ENCODE measurements around the gene KCNQ1. TPM values are rescaled to one million over a fixed set of nuclear protein-coding genes. Genes with fewer than 3 reads are reported as not detected.

The KCNQ1 gene
- total RNA-seq, 1 donor from 2014 or later: 2.7 TPM

DNA sequence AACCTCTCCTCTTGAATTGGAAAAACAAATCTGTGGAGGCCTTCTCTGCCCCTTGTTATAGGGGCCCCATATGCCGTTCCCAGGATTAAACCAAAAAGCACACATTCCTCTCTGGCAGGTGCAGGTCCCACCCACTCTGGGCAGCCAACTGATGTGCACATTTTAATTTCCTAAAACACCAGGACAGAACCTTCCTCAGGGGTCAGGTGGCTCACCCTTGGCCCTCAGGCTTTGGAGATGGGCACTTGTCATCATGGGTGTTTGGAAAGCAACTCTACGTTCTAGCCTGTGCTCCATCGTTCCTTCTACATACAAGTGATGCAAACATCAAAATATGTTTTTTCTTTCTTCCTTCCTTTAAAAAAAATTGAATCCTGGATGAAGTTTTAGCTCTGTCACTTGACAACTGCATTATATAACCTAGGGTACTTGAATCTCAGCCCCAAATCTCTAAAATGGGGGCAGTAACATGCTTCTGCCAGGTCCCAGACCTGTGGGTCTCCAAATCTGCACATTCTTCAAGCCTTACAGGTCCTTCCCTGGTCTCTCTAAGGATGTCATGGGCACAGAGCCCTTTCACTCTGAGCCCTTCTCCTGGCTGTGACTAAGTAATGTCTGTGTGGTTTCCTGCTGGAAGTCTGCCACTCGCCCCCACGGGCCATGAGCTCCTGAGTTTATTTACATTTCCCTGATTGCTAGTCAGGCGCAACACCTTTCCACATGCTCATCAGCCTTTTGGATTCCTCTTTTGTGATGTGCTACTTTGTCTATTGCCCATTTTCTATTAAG, 211.2 kb downstream of the KCNQ1 start:
- no peak for TF ChIP-seq POLR2A (IDR thresholded peaks at IDR 0.05)
- TF ChIP-seq POLR2AphosphoS5 (IDR thresholded peaks at IDR 0.05; ENCODE audit: insufficient read depth in 1 of 2, low read depth in 1 of 2): no peak
- no peak for TF ChIP-seq CTCF (IDR thresholded peaks at IDR 0.05)
- H3K27ac ChIP-seq: no peak overlapping the region
- H3K4me1 ChIP-seq: no peaks in the 10 kb centered on the region
- no peaks in the 10 kb centered on the region for H3K36me3 ChIP-seq
- peaks cover 12% of the 10 kb centered on the region for H3K9me3 ChIP-seq
- H3K4me3 ChIP-seq: no peak overlapping the region
- no peaks in the 10 kb centered on the region for H3K27me3 ChIP-seq
- intact Hi-C loops (cut with DNase I): no loop called here
- no peak for DNase-seq (ENCODE audit: extremely low spot score in 2 of 2)

DNA sequence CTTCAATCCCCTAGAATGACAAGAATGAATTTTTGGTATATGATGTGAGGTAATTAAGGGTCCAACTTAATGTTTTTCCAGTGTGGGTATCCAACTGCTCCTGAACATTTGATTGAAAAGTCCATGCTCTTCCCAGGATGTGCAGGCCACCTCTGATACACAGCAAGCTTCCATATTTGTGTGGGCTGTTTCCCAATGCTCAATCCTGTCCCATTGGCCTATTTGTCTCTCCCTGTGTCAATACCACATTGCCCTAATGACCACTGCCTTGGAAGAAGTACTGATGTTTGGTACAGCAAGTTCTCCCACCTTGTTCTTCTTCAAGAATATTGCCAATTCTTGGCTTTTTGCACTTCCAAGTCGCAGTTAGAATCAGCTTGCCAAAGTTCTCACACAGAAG, 212.1 kb downstream of the KCNQ1 start:
- Histone ChIP-seq H3K4me1 (no peaks in the 10 kb centered on the region), H3K36me3 (no peaks in the 10 kb centered on the region), H3K27ac (no peak overlapping the region), H3K9me3 (peaks cover 12% of the 10 kb centered on the region), H3K27me3 (no peaks in the 10 kb centered on the region), H3K4me3 (no peak overlapping the region)
- TF ChIP-seq CTCF (IDR thresholded peaks at IDR 0.05): no peak
- no peak for TF ChIP-seq POLR2AphosphoS5 (IDR thresholded peaks at IDR 0.05; ENCODE audit: insufficient read depth in 1 of 2, low read depth in 1 of 2)
- no peak for TF ChIP-seq POLR2A (IDR thresholded peaks at IDR 0.05)
- no peak for DNase-seq (ENCODE audit: extremely low spot score in 2 of 2)
- intact Hi-C loops (cut with DNase I): no loop called here

DNA sequence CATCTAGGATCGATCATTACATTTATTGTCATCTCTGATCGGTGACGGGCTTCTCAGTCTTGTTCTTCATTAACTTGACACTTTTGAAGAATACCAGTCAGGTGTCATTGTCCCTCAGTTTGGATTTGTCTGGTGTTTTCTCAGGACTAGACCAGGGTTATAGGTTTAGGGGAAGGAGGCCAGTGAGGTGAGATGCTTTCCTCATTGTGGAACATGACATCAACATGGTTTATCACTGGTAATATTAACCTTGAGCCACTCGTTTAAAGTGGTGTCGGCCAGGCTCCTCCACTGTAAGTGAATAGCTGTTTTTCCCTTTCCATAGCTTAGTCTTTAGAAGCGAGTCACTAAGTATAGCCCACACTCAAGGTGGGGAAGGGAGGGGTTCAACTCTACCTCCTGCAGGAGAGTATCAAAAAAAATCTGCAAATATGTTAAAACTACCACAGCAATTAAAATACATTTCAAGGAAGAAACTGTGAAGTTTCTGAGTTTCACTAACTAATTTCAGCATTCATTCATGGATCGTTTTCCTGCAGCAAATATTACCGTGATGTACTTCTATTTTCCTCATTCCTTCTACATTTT, 213.0 kb downstream of the KCNQ1 start:
- intact Hi-C loops (cut with DNase I): no loop called here
- TF ChIP-seq CTCF (IDR thresholded peaks at IDR 0.05) (no peak), POLR2A (IDR thresholded peaks at IDR 0.05) (no peak), POLR2AphosphoS5 (IDR thresholded peaks at IDR 0.05; ENCODE audit: insufficient read depth in 1 of 2, low read depth in 1 of 2) (no peak)
- Histone ChIP-seq H3K27ac (no peak overlapping the region), H3K4me1 (no peaks in the 10 kb centered on the region), H3K9me3 (peaks cover 12% of the 10 kb centered on the region), H3K4me3 (no peak overlapping the region), H3K27me3 (no peaks in the 10 kb centered on the region), H3K36me3 (no peaks in the 10 kb centered on the region)
- DNase-seq (ENCODE audit: extremely low spot score in 2 of 2): no peak

- no peak for DNase-seq (ENCODE audit: extremely low spot score in 2 of 2)
- intact Hi-C loops (cut with DNase I): no loop called here
Observed at GRCh38 chr11:2660357-2660939, 215.6 kb downstream of the KCNQ1 start.

More at GRCh38 chr11:2660357-2660939, 215.6 kb downstream of the KCNQ1 start:
- TF ChIP-seq POLR2A (IDR thresholded peaks at IDR 0.05) (no peak), CTCF (IDR thresholded peaks at IDR 0.05) (no peak), POLR2AphosphoS5 (IDR thresholded peaks at IDR 0.05; ENCODE audit: insufficient read depth in 1 of 2, low read depth in 1 of 2) (no peak)
- H3K4me1 ChIP-seq: no peaks in the 10 kb centered on the region
- no peaks in the 10 kb centered on the region for H3K27me3 ChIP-seq
- peaks cover 12% of the 10 kb centered on the region for H3K9me3 ChIP-seq
- no peak overlapping the region for H3K4me3 ChIP-seq
- H3K36me3 ChIP-seq: no peaks in the 10 kb centered on the region
- no peak overlapping the region for H3K27ac ChIP-seq
